ENCODE measurements around the gene P3H1. TPM values are rescaled to one million over a fixed set of nuclear protein-coding genes. Genes with fewer than 3 reads are reported as not detected.

Gene P3H1
- total RNA-seq, 1 experiment from 2014 or later, result 84.8 TPM

- intact Hi-C loops (cut with micrococcal nuclease; ENCODE audit: unreplicated experiment), result no loop called here
- POLR2A ChIA-PET, result no interaction called here
Observed at GRCh38 chr1:42758641-42759040, 8.2 kb downstream of the P3H1 start.

GRCh38 chr1:42757892-42758275, 8.9 kb downstream of the P3H1 start:
- no peaks in the 10 kb centered on the region for H3K4me1 ChIP-seq (ENCODE audit: control insufficient read depth, insufficient read depth, low read length)
- H3K36me3 ChIP-seq (ENCODE audit: control insufficient read depth, insufficient read depth, low read length), result peaks cover 22% of the 10 kb centered on the region
- ATAC-seq (no peak), DNase-seq (ENCODE audit: low read depth, low spot score) (no peak)
- BruUV-seq (replicated peaks), result no TSS peak
- H3K9me3 ChIP-seq (ENCODE audit: control insufficient read depth, insufficient read depth, low read depth, low read length), result no peaks in the 10 kb centered on the region
- TF ChIP-seq REST (IDR thresholded peaks at IDR 0.05; ENCODE audit: insufficient read depth in 1 of 2, low read depth in 2 of 2, low read length in 1 of 2), result no peak
- TF ChIP-seq CTCF (IDR thresholded peaks at IDR 0.05), result no peak
- TF ChIP-seq SIN3A (IDR thresholded peaks at IDR 0.05; ENCODE audit: borderline replicate concordance, insufficient read depth, low read depth, low read length), result no peak
- no peak for TF ChIP-seq POLR2AphosphoS5 (IDR thresholded peaks at IDR 0.05; ENCODE audit: low read depth, low read length)
- no peak for TF ChIP-seq TCF7L2 (IDR thresholded peaks at IDR 0.05; ENCODE audit: low read depth, low read length)
- in situ Hi-C loops (cut with HindIII; ENCODE audit: low pct_unique_long_range_greater_than_20kb, low sequenced_read_pairs), result no loop called here
- H3K4me3 ChIP-seq (ENCODE audit: low read depth in 2 of 2, low read length in 2 of 2), result no peak overlapping the region
- POLR2A ChIA-PET, result no interaction called here
- intact Hi-C loops (cut with micrococcal nuclease; ENCODE audit: unreplicated experiment), result no loop called here
- CTCF ChIA-PET, result interaction anchor here (0.6 to 0.8 kb wide), 3 partner anchors 8 to 86 kb away, joined by 3 to 8 read pairs (median 7); no protein-coding TSS in a partner anchor
- no peaks in the 10 kb centered on the region for H3K27me3 ChIP-seq (ENCODE audit: control insufficient read depth, insufficient read depth, low read length)
- no peak overlapping the region for H3K27ac ChIP-seq (ENCODE audit: low read length)

More at GRCh38 chr1:42758641-42759040, 8.2 kb downstream of the P3H1 start:
- Histone ChIP-seq H3K4me1 (ENCODE audit: control insufficient read depth, insufficient read depth, low read length) (no peaks in the 10 kb centered on the region), H3K27ac (ENCODE audit: low read length) (no peak overlapping the region), H3K9me3 (ENCODE audit: control insufficient read depth, insufficient read depth, low read depth, low read length) (no peaks in the 10 kb centered on the region), H3K4me3 (ENCODE audit: low read depth in 2 of 2, low read length in 2 of 2) (no peak overlapping the region), H3K36me3 (ENCODE audit: control insufficient read depth, insufficient read depth, low read length) (peaks cover 18% of the 10 kb centered on the region), H3K27me3 (ENCODE audit: control insufficient read depth, insufficient read depth, low read length) (no peaks in the 10 kb centered on the region)
- no peak for DNase-seq (ENCODE audit: low read depth, low spot score)
- CTCF ChIA-PET, result no interaction called here
- in situ Hi-C loops (cut with HindIII; ENCODE audit: low pct_unique_long_range_greater_than_20kb, low sequenced_read_pairs), result no loop called here
- ATAC-seq, result no peak
- TF ChIP-seq CTCF (IDR thresholded peaks at IDR 0.05) (no peak), TCF7L2 (IDR thresholded peaks at IDR 0.05; ENCODE audit: low read depth, low read length) (no peak), REST (IDR thresholded peaks at IDR 0.05; ENCODE audit: insufficient read depth in 1 of 2, low read depth in 2 of 2, low read length in 1 of 2) (no peak)
- no TSS peak for BruUV-seq (replicated peaks)
